GM23338 (cell line): Measurements from ENCODE around the gene TNFRSF19. TPM values are rescaled to one million over a fixed set of nuclear protein-coding genes. Genes with fewer than 3 reads are reported as not detected.

Source experiments
- ATAC-seq: fragments of 200-7000 bp; cut with Tn5 transposase; 3 replicates; pipeline ENCODE4 v1.9.1; 2020
- DNase-seq: peaks from one replicate; pipeline ENCODE4 v3.0.0-alpha.2; 2015; ENCODE audit warnings: low spot score
- H2AFZ ChIP-seq: fragments of 200-600 bp; sonication (generic); 2 replicates; pipeline ENCODE4 v1.8.0; 2016; ENCODE audit warnings: antibody characterized with exemption, mild to moderate bottlenecking, moderate library complexity
- H3F3A ChIP-seq: fragments of 200-600 bp; sonication (generic); replicated peaks from 2 replicates; pipeline ENCODE4 v1.8.0; 2017; ENCODE audit warnings: antibody characterized with exemption, mixed run types, low read depth
- H3K27ac ChIP-seq: fragments of 200-600 bp; sonication (generic); 2 replicates; pipeline ENCODE4 v1.6.1; 2016; ENCODE audit warnings: low read depth
- H3K27me3 ChIP-seq: fragments of 200-600 bp; sonication (generic); 2 replicates; pipeline ENCODE4 v1.8.0; 2016; ENCODE audit warnings: mild to moderate bottlenecking, mixed run types, moderate library complexity; ENCODE audit not compliant: insufficient read depth
- H3K36me3 ChIP-seq: fragments of 200-600 bp; sonication (generic); 2 replicates; pipeline ENCODE4 v1.8.0; 2016; ENCODE audit warnings: mild to moderate bottlenecking; ENCODE audit not compliant: insufficient read depth
- H3K4me1 ChIP-seq: fragments of 200-600 bp; sonication (generic); 2 replicates; pipeline ENCODE4 v1.8.0; 2016; ENCODE audit warnings: mild to moderate bottlenecking, moderate library complexity; ENCODE audit not compliant: insufficient read depth
- H3K4me2 ChIP-seq: fragments of 200-600 bp; sonication (generic); 2 replicates; pipeline ENCODE4 v1.7.1; 2017; ENCODE audit warnings: mixed run types
- H3K4me3 ChIP-seq: fragments of 200-600 bp; sonication (generic); 2 replicates; pipeline ENCODE4 v1.6.1; 2016; ENCODE audit warnings: mixed run types
- H3K79me2 ChIP-seq: fragments of 200-600 bp; sonication (generic); replicated peaks from 2 replicates; pipeline ENCODE4 v1.8.0; 2017; ENCODE audit warnings: mild to moderate bottlenecking; ENCODE audit not compliant: insufficient read depth
- H3K9me2 ChIP-seq: fragments of 200-600 bp; sonication (generic); 2 replicates; pipeline ENCODE4 v1.8.0; 2017; ENCODE audit not compliant: insufficient read depth
- H4K20me1 ChIP-seq: fragments of 200-600 bp; sonication (generic); replicated peaks from 2 replicates; pipeline ENCODE4 v1.8.0; 2017; ENCODE audit warnings: mild to moderate bottlenecking; ENCODE audit not compliant: insufficient read depth
- H3K27ac Mint-ChIP-seq: 2 replicates; pipeline ENCODE4 v1.8.0; 2020; ENCODE audit warnings: inconsistent platforms, mild to moderate bottlenecking, moderate library complexity, mixed read lengths
- H3K27me3 Mint-ChIP-seq: 3 replicates; pipeline ENCODE4 v1.8.0; 2022; ENCODE audit warnings: low read depth, mild to moderate bottlenecking, moderate library complexity, mixed read lengths, inconsistent platforms; ENCODE audit not compliant: insufficient read depth, poor library complexity
- H3K36me3 Mint-ChIP-seq: 3 replicates; pipeline ENCODE4 v1.8.0; 2021; ENCODE audit warnings: low read depth, mild to moderate bottlenecking, inconsistent platforms, moderate library complexity, mixed read lengths
- H3K4me1 Mint-ChIP-seq: 3 replicates; pipeline ENCODE4 v1.8.0; 2020; ENCODE audit warnings: mild to moderate bottlenecking, inconsistent platforms, mixed read lengths
- H3K4me3 Mint-ChIP-seq: 3 replicates; pipeline ENCODE4 v1.8.0; 2021; ENCODE audit warnings: moderate library complexity, mild to moderate bottlenecking, inconsistent platforms, mixed read lengths
- H3K9me3 Mint-ChIP-seq: 3 replicates; pipeline ENCODE4 v1.8.0; 2020; ENCODE audit warnings: moderate library complexity, mild to moderate bottlenecking, inconsistent platforms, mixed read lengths
- EZH2phosphoT487 ChIP-seq: fragments of 200-600 bp; sonication (generic); IDR thresholded peaks from one replicate; pipeline ENCODE4 v1.8.1; 2018; ENCODE audit warnings: antibody characterized with exemption; ENCODE audit not compliant: unreplicated experiment
- REST ChIP-seq: IDR thresholded peaks from one replicate; pipeline ENCODE4 v1.6.1; 2018; ENCODE audit warnings: antibody characterized with exemption; ENCODE audit not compliant: unreplicated experiment
- ZNF114 ChIP-seq: fragments of 250-450 bp; sonication (Bioruptor Pico); IDR thresholded peaks from 2 replicates; pipeline ENCODE4 v1.5.0; 2020; ENCODE audit warnings: mild to moderate bottlenecking, moderate library complexity
- ZNF462 ChIP-seq: fragments of 250-450 bp; sonication (Bioruptor Pico); IDR thresholded peaks from 2 replicates; pipeline ENCODE4 v1.5.0; 2020; ENCODE audit warnings: mild to moderate bottlenecking, moderate library complexity
- polyA plus RNA-seq: library from polyadenylated mRNA; unstranded; fragments of >200 nt; fragmentation: Nextera tagmentation; extraction: Ambion mirVana; gene quantifications from 2 replicates; pipeline ENCODE4 v1.2.1, GENCODE V29; 2016
- total RNA-seq: library from RNA; depleted of rRNA; stranded (reverse); fragments of >200 nt; shearing (Covaris generic); gene quantifications from 2 replicates; pipeline ENCODE4 v1.2.3, GENCODE V29; 2014

TNFRSF19 gene
- total and polyA plus RNA-seq, 2 experiments from 2014 or later, result 0.21 to 0.35 TPM

GRCh38 chr13:23620613-23621315 is 50.6 kb downstream of the TNFRSF19 start:
- no peaks in the 10 kb centered on the region for H3K27me3 ChIP-seq
- H3K4me1 ChIP-seq, result no peaks in the 10 kb centered on the region; the same call in 1 of the 2 replicates
- no peak overlapping the region for H3K4me3 ChIP-seq
- Mint-ChIP-seq H3K4me1 (no peaks in the 10 kb centered on the region; the same call in none of the 3 replicates), H3K4me3 (no peak overlapping the region), H3K9me3 (no peaks in the 10 kb centered on the region; the same call in 2 of the 3 replicates), H3K27ac (no peak overlapping the region), H3K27me3 (no peaks in the 10 kb centered on the region), H3K36me3 (no peaks in the 10 kb centered on the region; the same call in 2 of the 3 replicates)
- H2AFZ ChIP-seq, result peak overlapping the region; percentile 52; the same call in 1 of the 2 replicates
- no peak overlapping the region for H3K4me2 ChIP-seq
- no peak; the same call in 2 of the 3 replicates for ATAC-seq
- no peaks in the 10 kb centered on the region for H3K9me2 ChIP-seq
- DNase-seq, result no peak
- H3K27ac ChIP-seq, result no peak overlapping the region
- H3K36me3 ChIP-seq, result no peaks in the 10 kb centered on the region
- TF ChIP-seq REST, result no peak
- H3K79me2 ChIP-seq, result no peaks in the 10 kb centered on the region
- H4K20me1 ChIP-seq, result no peaks in the 10 kb centered on the region
- H3F3A ChIP-seq, result no peaks in the 10 kb centered on the region

- Mint-ChIP-seq H3K27ac (no peak overlapping the region), H3K36me3 (no peaks in the 10 kb centered on the region; the same call in 2 of the 3 replicates), H3K4me1 (no peaks in the 10 kb centered on the region; the same call in none of the 3 replicates), H3K9me3 (no peaks in the 10 kb centered on the region; the same call in 2 of the 3 replicates), H3K27me3 (no peaks in the 10 kb centered on the region), H3K4me3 (no peak overlapping the region)
- no peaks in the 10 kb centered on the region for H3K9me2 ChIP-seq
- peak overlapping the region; percentile 52; the same call in 1 of the 2 replicates for H2AFZ ChIP-seq
- H4K20me1 ChIP-seq, result no peaks in the 10 kb centered on the region
- TF ChIP-seq ZNF114 (CRISPR knock-in tag) (no peak), ZNF462 (no peak), EZH2phosphoT487 (no peak)
- H3K27ac ChIP-seq, result no peak overlapping the region
- no peaks in the 10 kb centered on the region for H3K36me3 ChIP-seq
- no peak overlapping the region for H3K4me2 ChIP-seq
- no peak for DNase-seq
- no peak; the same call in 2 of the 3 replicates for ATAC-seq
- H3K27me3 ChIP-seq, result no peaks in the 10 kb centered on the region
- H3K79me2 ChIP-seq, result no peaks in the 10 kb centered on the region
- H3K4me3 ChIP-seq, result no peak overlapping the region
- H3K4me1 ChIP-seq, result no peaks in the 10 kb centered on the region
- no peaks in the 10 kb centered on the region for H3F3A ChIP-seq
These were observed 51.1 kb downstream of the TNFRSF19 start for GRCh38 chr13:23621316-23621645.
